ENCODE data around the gene HVCN1.
"Not testable (repeated sequence)": the region's sequence is repeated elsewhere in the genome, so short reads cannot be mapped to it uniquely, and the experiment has no call there.

The HVCN1 gene

GRCh38 chr12:110688446-110689280, at the start of gene HVCN1:
TSS of gene HVCN1 (minus strand) at chr12:110689115. CDS start at chr12:110683245, 5,870 bp downstream.
- DNase-seq (ENCODE audit: low spot score), result peak; percentile 78

- no peak for DNase-seq (ENCODE audit: low spot score)
Observed at GRCh38 chr12:110737532-110737931, 48.6 kb upstream of the HVCN1 start.

- DNase-seq (ENCODE audit: low spot score), result not testable (repeated sequence)
Observed at GRCh38 chr12:110737016-110737415, 48.1 kb upstream of the HVCN1 start.

DNA sequence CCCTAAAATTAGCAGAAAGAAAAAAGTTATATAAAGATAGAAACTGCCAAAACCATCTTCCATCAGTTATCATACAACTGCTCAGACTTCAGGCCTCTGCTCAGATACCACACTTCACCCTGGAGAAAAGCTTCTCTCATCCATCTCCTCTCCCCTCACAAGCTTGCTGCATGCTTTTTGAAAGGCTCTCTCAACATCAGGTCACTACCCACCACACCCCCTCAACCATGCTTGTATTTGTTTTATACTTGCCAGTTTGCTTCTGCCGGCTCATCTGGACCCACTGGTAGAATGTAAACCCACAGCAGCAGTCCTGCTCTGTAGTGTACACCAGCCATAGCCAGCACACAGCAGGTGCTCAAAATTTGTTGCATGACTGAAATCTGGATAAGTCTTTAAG, 45.0 kb upstream of the HVCN1 start:
- no peak for DNase-seq (ENCODE audit: low spot score)

GRCh38 chr12:110733089-110733715, 44.3 kb upstream of the HVCN1 start:
- peak; percentile 43 for DNase-seq (ENCODE audit: low spot score)

- no peak for DNase-seq (ENCODE audit: low spot score)
Observed at GRCh38 chr12:110732572-110732971, 43.7 kb upstream of the HVCN1 start.

- DNase-seq (ENCODE audit: low spot score), result no peak
Observed at GRCh38 chr12:110731479-110731878, 42.6 kb upstream of the HVCN1 start.

GRCh38 chr12:110728628-110729027, 39.7 kb upstream of the HVCN1 start:
- DNase-seq (ENCODE audit: low spot score), result no peak

DNA sequence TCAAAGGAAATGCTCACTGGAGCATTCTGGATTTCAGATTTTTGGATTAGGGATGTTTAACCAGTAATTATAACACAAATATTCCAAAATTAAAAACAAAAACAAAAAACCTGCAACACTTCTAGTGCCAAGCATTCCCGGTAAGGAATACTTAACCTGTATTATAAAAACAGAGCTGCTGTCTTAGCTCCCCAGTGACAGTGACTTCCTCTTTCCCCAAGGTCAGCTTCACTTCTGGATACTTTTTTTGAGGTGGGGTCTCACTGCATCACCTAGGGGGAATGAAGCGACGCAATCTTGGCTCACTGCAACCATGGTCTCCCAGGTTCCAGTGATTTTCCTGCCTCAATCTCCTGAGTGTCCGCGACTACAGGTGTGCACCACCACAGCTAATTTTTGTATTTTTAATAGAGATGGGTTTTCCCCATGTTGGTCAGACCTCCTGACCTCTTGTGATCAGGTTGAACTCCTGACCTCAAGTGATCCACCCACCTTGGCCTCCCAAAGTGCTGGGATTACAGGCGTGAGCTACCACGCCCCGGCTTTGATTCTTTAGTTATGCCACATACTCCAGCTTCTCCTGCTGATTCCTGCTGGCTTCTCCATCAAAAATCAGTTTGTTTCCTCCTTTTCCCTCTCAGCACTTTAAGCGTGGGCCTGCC, 37.9 kb upstream of the HVCN1 start:
- no peak for DNase-seq (ENCODE audit: low spot score)

DNA sequence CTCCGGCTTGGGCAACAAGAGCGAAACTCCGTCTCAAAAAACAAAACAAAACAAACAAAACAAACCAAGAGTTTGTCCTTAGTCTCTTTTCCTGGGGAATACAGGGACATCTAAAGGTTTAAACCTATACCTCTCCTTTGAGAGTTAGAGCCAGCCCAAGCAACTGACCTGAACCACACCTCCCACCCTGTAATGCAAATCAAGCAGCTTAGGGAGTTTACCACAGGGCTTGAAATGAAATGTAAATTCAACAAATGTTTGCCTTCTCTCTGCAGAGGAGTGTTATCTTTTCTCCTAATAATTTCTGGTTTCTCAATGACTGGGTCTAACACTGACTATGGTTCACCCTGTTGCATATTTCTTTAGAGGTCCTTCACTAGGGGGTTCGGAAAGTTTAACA, 37.1 kb upstream of the HVCN1 start:
- DNase-seq (ENCODE audit: low spot score), result no peak

DNA sequence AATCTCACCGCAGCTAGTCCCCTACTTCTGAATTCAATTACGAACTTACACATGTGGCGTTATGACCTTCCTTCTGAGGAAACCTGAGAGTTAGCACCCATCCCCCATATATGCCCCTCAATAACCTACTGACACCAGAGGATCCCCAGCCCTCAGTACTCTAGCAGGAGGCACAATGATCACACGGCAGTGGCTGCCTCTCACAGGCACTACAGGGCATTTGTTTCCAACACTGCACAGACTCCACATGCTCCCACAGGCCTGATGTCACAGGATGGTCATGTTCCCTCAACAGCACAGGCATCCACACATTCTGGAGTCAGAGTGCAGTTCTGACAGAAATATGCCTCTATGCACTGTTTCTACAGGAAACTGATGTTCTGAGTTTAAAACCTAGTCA, 36.4 kb upstream of the HVCN1 start:
- DNase-seq (ENCODE audit: low spot score), result no peak

DNA sequence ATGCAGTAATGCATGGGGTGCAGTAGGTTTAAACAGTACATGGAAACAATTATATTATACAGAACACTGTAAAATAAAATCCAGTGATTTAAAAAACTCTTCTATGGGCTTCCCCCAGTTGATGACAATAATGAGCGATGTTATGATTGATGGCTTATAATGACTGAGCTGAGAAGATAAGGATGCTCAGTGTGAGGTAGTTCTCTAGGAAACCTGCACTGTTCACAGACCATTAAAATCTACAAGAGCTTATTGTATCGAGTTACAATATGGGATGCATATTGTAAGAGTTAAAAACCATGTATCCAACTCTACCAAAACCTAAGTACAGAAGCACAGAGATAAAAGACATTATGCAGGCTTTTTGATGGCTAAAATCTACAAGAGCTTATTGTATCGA, 34.0 kb upstream of the HVCN1 start:
- DNase-seq (ENCODE audit: low spot score), result not testable (repeated sequence)

DNA sequence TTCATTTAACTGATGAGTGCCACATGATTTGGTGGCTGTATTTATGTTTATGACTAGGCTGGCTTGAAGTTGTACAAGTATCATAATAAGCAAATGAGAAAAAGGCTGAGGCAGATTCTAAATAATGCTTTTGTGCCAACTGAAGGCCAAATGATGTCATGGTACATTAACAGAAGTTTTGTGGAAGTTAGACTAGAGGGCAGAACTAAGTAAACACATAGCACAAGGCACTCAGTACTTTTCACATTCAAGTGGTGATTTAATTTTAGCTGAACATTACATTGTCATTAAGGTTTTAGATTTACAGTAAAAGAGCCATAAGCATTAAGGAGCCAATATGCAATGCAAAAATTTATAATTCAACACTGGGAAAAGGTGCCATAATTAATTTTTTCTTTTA, 32.7 kb upstream of the HVCN1 start:
- no peak for DNase-seq (ENCODE audit: low spot score)

- DNase-seq (ENCODE audit: low spot score), result no peak
Observed at GRCh38 chr12:110720516-110720915, 31.6 kb upstream of the HVCN1 start.

DNA sequence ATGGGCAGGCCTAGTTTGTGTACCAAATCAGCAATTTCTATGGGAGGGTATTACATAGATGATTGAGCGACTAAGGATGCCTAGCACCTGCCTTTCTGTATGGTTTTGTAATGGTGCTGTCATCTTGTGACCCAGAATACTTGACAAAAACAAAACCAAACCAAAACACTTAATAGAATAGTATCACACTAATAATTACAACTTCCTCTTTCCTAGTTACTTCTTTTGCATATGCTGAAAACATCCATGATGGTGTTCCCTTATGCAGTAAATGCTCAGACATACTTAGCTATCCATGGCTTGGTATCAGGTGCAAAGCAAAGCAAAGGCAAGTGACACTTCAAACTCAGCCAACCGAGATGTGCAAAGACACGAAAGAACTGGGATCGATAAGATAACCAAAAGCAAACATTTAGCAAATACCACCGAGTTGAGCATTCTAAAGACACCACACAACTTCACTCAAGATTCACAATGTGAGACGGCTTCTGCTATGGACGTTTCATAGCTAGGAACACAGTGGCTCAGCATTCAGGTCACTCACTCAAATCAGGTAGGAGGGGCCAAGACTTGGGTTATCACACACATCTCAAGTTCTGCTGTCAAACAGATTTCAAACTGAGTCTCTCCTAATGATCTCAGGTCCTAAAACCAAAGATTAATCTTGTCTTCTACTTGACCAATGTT, 29.4 kb upstream of the HVCN1 start:
- no peak for DNase-seq (ENCODE audit: low spot score)

DNA sequence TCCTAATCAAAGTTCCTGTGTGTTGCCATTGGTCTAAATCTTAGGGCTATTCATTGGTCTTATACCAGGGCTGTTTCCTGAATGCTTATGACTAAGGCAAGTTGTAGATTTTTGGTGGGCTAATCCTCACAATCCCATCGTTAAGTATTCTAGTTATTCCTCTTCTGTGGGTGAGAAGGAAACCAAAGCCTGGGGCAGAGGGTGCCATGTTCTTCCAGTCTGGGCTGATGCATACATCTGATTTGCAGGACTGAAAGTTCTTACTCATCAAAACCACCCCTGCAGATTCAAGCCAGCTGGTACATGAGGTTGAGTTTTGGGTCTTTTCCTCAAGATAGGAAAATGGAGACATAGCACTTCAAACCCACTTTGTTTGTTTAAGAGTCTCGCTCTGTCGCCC, 28.1 kb upstream of the HVCN1 start:
- no peak for DNase-seq (ENCODE audit: low spot score)

DNA sequence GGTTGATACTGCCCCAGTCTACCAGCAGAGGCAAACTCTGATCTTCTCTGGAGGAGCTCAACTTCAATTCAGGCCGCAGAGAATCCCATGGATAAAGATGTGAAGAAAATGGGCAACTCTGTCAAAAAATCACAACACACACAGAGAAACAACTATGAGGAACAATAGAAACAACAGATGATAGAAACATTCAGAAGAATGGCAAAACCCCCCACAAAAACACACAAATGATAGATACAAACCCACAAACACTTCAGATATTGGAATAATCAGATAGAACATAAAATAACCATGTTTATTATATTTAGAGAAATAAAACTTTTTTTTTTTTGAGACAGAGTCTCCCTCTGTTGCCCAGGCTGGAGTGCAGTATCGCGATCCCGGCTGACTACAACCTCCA, 20.0 kb upstream of the HVCN1 start:
- DNase-seq (ENCODE audit: low spot score), result no peak

DNA sequence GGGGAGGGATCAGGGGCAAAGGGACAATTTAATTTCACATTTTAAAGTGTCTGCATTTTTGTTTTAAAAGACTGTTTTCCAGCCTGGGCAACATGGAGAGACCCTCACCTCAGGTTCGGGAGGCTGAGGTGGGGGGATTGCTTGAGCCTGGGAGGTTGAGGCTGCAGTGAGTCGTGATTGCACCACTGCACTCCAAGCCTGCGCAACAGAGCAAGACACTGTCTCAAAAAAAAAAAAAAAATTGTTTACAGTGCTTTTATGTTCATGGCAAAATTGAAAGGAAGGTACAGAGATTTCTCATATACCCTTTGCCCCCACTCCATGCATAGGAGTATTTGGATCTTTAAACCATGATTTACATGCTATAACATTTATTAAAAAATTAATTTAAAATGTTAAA, 16.4 kb upstream of the HVCN1 start:
- DNase-seq (ENCODE audit: low spot score), result no peak

GRCh38 chr12:110704750-110705149, 15.8 kb upstream of the HVCN1 start:
- DNase-seq (ENCODE audit: low spot score), result no peak

- DNase-seq (ENCODE audit: low spot score), result no peak
Observed at GRCh38 chr12:110704231-110704630, 15.3 kb upstream of the HVCN1 start.

GRCh38 chr12:110702081-110702480, 13.2 kb upstream of the HVCN1 start:
- no peak for DNase-seq (ENCODE audit: low spot score)

DNA sequence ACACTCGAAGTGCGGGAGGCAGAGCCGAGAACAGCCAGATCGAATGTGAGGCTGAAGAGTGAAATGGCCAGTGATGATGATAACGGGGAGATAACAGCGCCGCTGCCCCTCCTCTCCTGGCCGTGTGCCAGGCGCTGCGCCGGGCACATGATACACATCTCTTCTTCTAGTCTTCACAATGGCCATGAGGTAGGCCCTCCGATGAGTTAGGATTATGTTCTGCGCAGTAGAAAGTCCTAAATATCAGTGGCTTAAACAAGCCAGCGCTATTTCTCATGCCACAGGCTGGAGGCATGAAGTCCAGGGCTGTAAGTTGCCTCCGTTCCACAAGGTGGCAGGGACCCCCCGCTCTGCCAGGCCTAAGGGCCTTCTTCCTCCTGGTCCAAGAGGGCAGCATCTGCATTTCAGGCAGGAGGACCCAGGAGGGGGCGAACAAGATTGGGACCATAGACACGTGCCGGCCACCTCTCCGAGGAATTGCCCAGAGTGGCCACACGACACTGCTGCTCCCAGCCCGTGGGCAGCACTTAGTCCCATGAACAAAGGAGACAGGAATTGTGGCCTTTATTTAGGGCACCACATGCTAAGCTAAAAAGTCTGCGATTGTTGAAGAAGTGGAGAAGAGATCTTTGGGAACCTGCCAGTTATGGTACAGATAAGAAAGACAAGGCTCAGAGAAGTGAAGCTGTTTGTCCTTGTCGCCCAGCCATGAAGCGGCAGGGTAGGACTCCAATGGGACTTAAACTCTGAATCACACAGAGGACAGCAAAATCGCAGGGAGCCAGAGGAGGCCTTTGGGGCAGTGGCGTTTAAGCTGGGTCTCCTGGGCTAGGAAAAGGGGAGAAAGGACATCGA, 10.9 kb upstream of the HVCN1 start:
- no peak for DNase-seq (ENCODE audit: low spot score)
